Breast epithelium (tissue), 3 donors: Measurements from ENCODE around the gene FRMD4A.

Experiments
- CTCF ChIP-seq, 3 donors: fragments of 450-650 bp; IDR thresholded peaks; one replicate each; pipeline ENCODE4 v1.5.1; 2016 to 2017; ENCODE audit warnings: antibody characterized with exemption in 3 of 3, mild to moderate bottlenecking in 3 of 3, moderate library complexity in 3 of 3
- POLR2A ChIP-seq: fragments of 450-650 bp; IDR thresholded peaks from one replicate; pipeline ENCODE4 v1.6.1; 2016; ENCODE audit warnings: antibody characterized with exemption, mild to moderate bottlenecking, moderate library complexity
- POLR2AphosphoS5 ChIP-seq, 3 donors: sonication (generic); formaldehyde crosslinking; IDR thresholded peaks; one replicate each; pipeline ENCODE4 v1.6.1; 2017; ENCODE audit warnings: antibody characterized with exemption in 3 of 3

DNA sequence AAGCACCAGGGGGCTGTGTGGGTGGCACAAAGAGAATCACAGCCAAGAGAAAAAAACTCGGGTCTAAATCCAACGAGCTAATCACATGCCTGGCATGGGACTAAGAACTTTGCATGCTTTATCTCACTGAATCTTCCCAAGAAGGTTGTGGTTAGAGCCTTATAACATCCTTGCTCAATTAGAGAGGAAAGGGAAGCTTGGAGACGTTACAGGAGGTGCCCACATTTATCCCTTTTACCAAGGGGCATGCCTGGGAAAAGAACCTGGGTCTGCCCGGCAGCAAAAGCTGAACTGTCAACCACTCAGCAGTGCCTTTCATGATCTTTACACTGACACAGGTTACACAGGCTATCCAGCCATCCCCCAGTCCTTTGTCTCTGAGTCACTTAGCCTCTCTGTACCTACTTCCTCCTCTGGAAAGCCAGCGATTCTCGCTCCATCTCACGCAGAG is 553.8 kb downstream of the FRMD4A start:
- TF ChIP-seq CTCF (IDR thresholded peaks at IDR 0.05) = no peak
- TF ChIP-seq POLR2A = no peak
- no peak for TF ChIP-seq POLR2AphosphoS5 (IDR thresholded peaks at IDR 0.05)
